Measurements from ENCODE around the gene CCDC88B. TPM values are rescaled to one million over a fixed set of nuclear protein-coding genes. Genes with fewer than 3 reads are reported as not detected.

CCDC88B gene
- total and polyA plus RNA-seq, 10 of the 15 experiments (the other 5 are each of a cell fraction or from before 2014, with no cell fraction given) = 0.24 to 66.0 (median 19.2) TPM

DNA sequence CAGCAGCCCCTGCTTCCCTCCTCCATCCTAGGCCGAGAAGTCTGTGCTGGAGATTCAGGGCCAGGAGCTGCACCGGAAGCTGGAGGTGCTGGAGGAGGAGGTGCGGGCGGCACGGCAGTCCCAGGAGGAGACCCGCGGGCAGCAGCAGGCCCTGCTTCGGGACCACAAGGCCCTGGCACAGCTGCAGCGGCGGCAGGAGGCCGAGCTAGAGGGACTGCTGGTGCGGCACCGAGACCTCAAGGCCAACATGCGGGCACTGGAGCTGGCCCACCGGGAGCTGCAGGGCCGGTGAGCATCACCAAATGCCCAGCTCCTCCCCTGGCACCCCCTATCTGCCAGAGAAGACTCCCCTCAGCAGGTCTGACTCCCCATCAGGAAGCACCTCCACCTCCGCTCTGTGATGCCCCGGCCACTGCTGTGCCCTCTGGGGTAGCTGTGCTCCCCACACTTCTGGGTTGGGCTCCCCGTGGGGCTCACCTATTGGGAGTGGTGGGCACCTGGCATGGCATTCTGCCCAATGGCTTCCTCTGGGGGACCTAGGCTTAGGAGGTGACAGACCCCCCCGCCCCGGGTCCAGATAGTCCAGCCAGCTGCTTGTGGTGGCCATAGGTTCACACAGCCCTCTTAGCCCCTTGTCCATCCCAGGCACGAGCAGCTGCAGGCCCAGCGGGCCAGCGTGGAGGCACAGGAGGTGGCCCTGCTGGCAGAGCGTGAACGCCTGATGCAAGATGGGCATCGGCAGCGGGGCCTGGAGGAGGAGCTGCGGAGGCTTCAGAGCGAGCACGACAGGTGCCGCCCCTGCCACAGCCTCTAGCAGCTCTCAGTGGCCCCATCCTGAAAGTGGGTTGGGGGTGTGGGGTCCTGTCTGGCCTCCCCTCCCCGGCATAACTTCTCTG, 12.3 kb downstream of the CCDC88B start:
- peaks cover 0 to 6% of the 10 kb centered on the region in 2 experiments; a peak in 2 of 4 replicates for H3K36me3 ChIP-seq (ENCODE audit: control insufficient read depth in 2 of 2, insufficient read depth in 2 of 2, low read length in 1 of 2)
- no peaks in the 10 kb centered on the region for H3K9me3 ChIP-seq (replicated peaks; ENCODE audit: control insufficient read depth, insufficient read depth, low read length)
- TF ChIP-seq POLR2A (IDR thresholded peaks at IDR 0.05; ENCODE audit: low read depth, low read length) (0 out of 2 replicates have a peak, but pooled peaks have one; percentile 0), SREBF2 (IDR thresholded peaks at IDR 0.05; ENCODE audit: low read length) (no peak)
- no peak overlapping the region for H3K9ac ChIP-seq (ENCODE audit: control insufficient read depth, insufficient read depth, low read length)
- WGBS (ENCODE audit: insufficient coverage, insufficient replicate concordance, low lambda C conversion rate, missing lambda C conversion rate) = 88% methylated on average over 31 of the region's 33 CpGs
- no peaks in the 10 kb centered on the region for H3K4me1 ChIP-seq (ENCODE audit: control insufficient read depth, insufficient read depth, low read length)
- intact Hi-C loops (cut with micrococcal nuclease; ENCODE audit: unreplicated experiment) (no loop called here), in situ Hi-C loops (cut with MboI) (no loop called here)
- no peak overlapping the region for H3K27ac ChIP-seq (ENCODE audit: control insufficient read depth, insufficient read depth)
- H3K4me3 ChIP-seq = no peak overlapping the region
- DNase-seq (ENCODE audit: low read depth, low spot score) = no peak
- no TSS peak for BruUV-seq (replicated peaks)
- ChIA-PET RAD21 (ENCODE audit: unreplicated experiment) (interaction anchor here (1.0 to 9.7 kb wide), 3 partner anchors 11 to 47 kb away, joined by 3 to 176 read pairs (median 53); partner anchors contain the start of genes CCDC88B, ESRRA, PRDX5 and TRMT112), POLR2A (interaction anchor here (0.6 to 1.4 kb wide), 5 partner anchors 12 to 550 kb away, joined by 3 to 7 read pairs (median 4); partner anchors contain the start of genes PRDX5 and TRMT112), SMC1A (ENCODE audit: uncharacterized antibody, unreplicated experiment) (interaction anchor here (0.9 to 1.3 kb wide), 3 partner anchors 9 to 48 kb away, joined by 3 read pairs; partner anchors contain the start of genes PRDX5 and TRMT112), CTCF (interaction anchor here (1.1 to 7.3 kb wide), 7 partner anchors 12 to 337 kb away, joined by 3 to 143 read pairs (median 4); partner anchors contain the start of genes CATSPERZ, CCDC88B, ESRRA and FERMT3)
- no peak for ATAC-seq
- H4K20me1 ChIP-seq (ENCODE audit: control insufficient read depth, insufficient read depth) = no peaks in the 10 kb centered on the region
- no peak overlapping the region for H3K4me2 ChIP-seq (ENCODE audit: control insufficient read depth, insufficient read depth)
- no peak overlapping the region for H2AFZ ChIP-seq (ENCODE audit: control insufficient read depth, low read depth, low read length)
- no peaks in the 10 kb centered on the region for H3K79me2 ChIP-seq (ENCODE audit: control insufficient read depth, insufficient read depth, low read length)
- no peak for FAIRE-seq
- no peaks in the 10 kb centered on the region for H3K27me3 ChIP-seq (replicated peaks in 1 of 2; ENCODE audit: control insufficient read depth in 2 of 2, insufficient read depth in 2 of 2, low read length in 1 of 2)

GRCh38 chr11:64352995-64353714, 13.2 kb downstream of the CCDC88B start:
- in situ Hi-C loops (cut with MboI) (no loop called here), intact Hi-C loops (cut with micrococcal nuclease; ENCODE audit: unreplicated experiment) (no loop called here)
- Histone ChIP-seq H3K4me2 (ENCODE audit: control insufficient read depth, insufficient read depth) (no peak overlapping the region), H3K4me3 (no peak overlapping the region), H3K27me3 (replicated peaks in 1 of 2; ENCODE audit: control insufficient read depth in 2 of 2, insufficient read depth in 2 of 2, low read length in 1 of 2) (no peaks in the 10 kb centered on the region), H3K9me3 (replicated peaks; ENCODE audit: control insufficient read depth, insufficient read depth, low read length) (no peaks in the 10 kb centered on the region), H4K20me1 (ENCODE audit: control insufficient read depth, insufficient read depth) (no peaks in the 10 kb centered on the region), H3K27ac (ENCODE audit: control insufficient read depth, insufficient read depth) (no peak overlapping the region), H3K79me2 (ENCODE audit: control insufficient read depth, insufficient read depth, low read length) (no peaks in the 10 kb centered on the region), H3K9ac (ENCODE audit: control insufficient read depth, insufficient read depth, low read length) (no peak overlapping the region), H2AFZ (ENCODE audit: control insufficient read depth, low read depth, low read length) (no peak overlapping the region), H3K36me3 (ENCODE audit: control insufficient read depth in 2 of 2, insufficient read depth in 2 of 2, low read length in 1 of 2) (peaks cover 0 to 6% of the 10 kb centered on the region in 2 experiments; a peak in 2 of 4 replicates), H3K4me1 (ENCODE audit: control insufficient read depth, insufficient read depth, low read length) (peaks cover under 1% of the 10 kb centered on the region; the same call in 1 of the 2 replicates)
- BruUV-seq (replicated peaks) = TSS peak; percentile 45
- RAD21 ChIA-PET (ENCODE audit: unreplicated experiment) = interaction anchor here (0.6 to 9.7 kb wide), 3 partner anchors 12 to 149 kb away, joined by 3 to 176 read pairs (median 53); partner anchors contain the start of genes CCDC88B, PRDX5 and TRMT112
- 89% methylated on average over 29 of the region's 34 CpGs for WGBS (ENCODE audit: insufficient coverage, insufficient replicate concordance, low lambda C conversion rate, missing lambda C conversion rate)
- POLR2A ChIA-PET = interaction anchor here (0.6 to 1.4 kb wide), 5 partner anchors 13 to 551 kb away, joined by 3 to 7 read pairs (median 4); partner anchors contain the start of genes PRDX5 and TRMT112
- DNase-seq (ENCODE audit: low read depth, low spot score) (no peak), ATAC-seq (no peak), FAIRE-seq (no peak)
- SMC1A ChIA-PET (ENCODE audit: uncharacterized antibody, unreplicated experiment) = interaction anchor here (0.9 to 1.3 kb wide), 2 partner anchors 10 to 49 kb away, joined by 3 read pairs; no protein-coding TSS in a partner anchor
- CTCF ChIA-PET = interaction anchor here (0.6 to 7.3 kb wide), 8 partner anchors 13 to 1576 kb away, joined by 3 to 143 read pairs (median 3); partner anchors contain the start of genes CATSPERZ, CCDC88B, ESRRA and PRDX5
- TF ChIP-seq MYB (IDR thresholded peaks at IDR 0.05; ENCODE audit: borderline replicate concordance, low read depth, low read length) (no peak), RFX5 (IDR thresholded peaks at IDR 0.05; ENCODE audit: low read depth, low read length) (no peak), MEF2B (IDR thresholded peaks at IDR 0.05; ENCODE audit: partially characterized antibody, poor library complexity, severe bottlenecking) (no peak), MTA3 (IDR thresholded peaks at IDR 0.05; ENCODE audit: borderline replicate concordance, low read length) (no peak), CBFB (IDR thresholded peaks at IDR 0.05; ENCODE audit: low read depth) (no peak), SUPT20H (IDR thresholded peaks at IDR 0.05; ENCODE audit: borderline replicate concordance, control insufficient read depth, low read depth, low read length) (no peak), CREB1 (IDR thresholded peaks at IDR 0.05; ENCODE audit: low read depth) (no peak), ELK1 (IDR thresholded peaks at IDR 0.05; ENCODE audit: low read depth, low read length) (no peak), MTA2 (IDR thresholded peaks at IDR 0.05; ENCODE audit: low read depth) (no peak)
